ENCODE data around the gene DPPA2. TPM values are rescaled to one million over a fixed set of nuclear protein-coding genes. Genes with fewer than 3 reads are reported as not detected.
A peak's percentile ranks its signal among the peaks of the same experiment; 100 is the strongest.

DPPA2 gene
- total RNA-seq, 1 donor from 2014 or later: not detected

- peaks cover 2% of the 10 kb centered on the region for H3K36me3 Mint-ChIP-seq (ENCODE audit: low read depth)
- DNase-seq: no peak
- H3K27me3 Mint-ChIP-seq: peaks cover 23% of the 10 kb centered on the region
- intact Hi-C loops (cut with micrococcal nuclease): no loop called here
- no peaks in the 10 kb centered on the region for H3K9me3 Mint-ChIP-seq
- no peak overlapping the region for H3K4me3 Mint-ChIP-seq
- peaks cover 2% of the 10 kb centered on the region for H3K4me1 Mint-ChIP-seq
- no peak overlapping the region for H3K27ac Mint-ChIP-seq
These were observed 22.0 kb upstream of the DPPA2 start for GRCh38 chr3:109338322-109338721.

- no peak for DNase-seq
- H3K4me3 Mint-ChIP-seq: peak within 1 kb of the TSS; percentile 72
- H3K27ac Mint-ChIP-seq: no peak within 1 kb of the TSS
- intact Hi-C loops (cut with micrococcal nuclease): no loop called here
- H3K36me3 Mint-ChIP-seq (ENCODE audit: low read depth): peaks cover 2% of the 10 kb centered on the region
- H3K4me1 Mint-ChIP-seq: peaks cover 2% of the 10 kb centered on the region
- no peaks in the 10 kb centered on the region for H3K9me3 Mint-ChIP-seq
- peaks cover 23% of the 10 kb centered on the region for H3K27me3 Mint-ChIP-seq
These were observed 21.1 kb upstream of the DPPA2 start, which contains the start of gene DPPA4 for GRCh38 chr3:109337393-109337792. Gene DPPA4, minus strand, starts transcription at chr3:109337546. Its CDS starts 29 bp downstream, at chr3:109337517.

- Mint-ChIP-seq H3K27ac (no peak overlapping the region), H3K4me3 (peak overlapping the region; percentile 72), H3K9me3 (no peaks in the 10 kb centered on the region), H3K4me1 (peaks cover 2% of the 10 kb centered on the region), H3K36me3 (ENCODE audit: low read depth) (peaks cover 2% of the 10 kb centered on the region), H3K27me3 (peaks cover 23% of the 10 kb centered on the region)
- DNase-seq: peak; percentile 60
- intact Hi-C loops (cut with micrococcal nuclease): no loop called here
These were observed 20.1 kb upstream of the DPPA2 start for GRCh38 chr3:109336291-109336861.

GRCh38 chr3:109334572-109334971 is 18.3 kb upstream of the DPPA2 start:
- H3K27ac Mint-ChIP-seq: no peak overlapping the region
- intact Hi-C loops (cut with micrococcal nuclease): no loop called here

GRCh38 chr3:109331692-109332091 is 15.4 kb upstream of the DPPA2 start:
- peaks cover 2% of the 10 kb centered on the region for H3K4me1 Mint-ChIP-seq
- H3K36me3 Mint-ChIP-seq (ENCODE audit: low read depth): no peaks in the 10 kb centered on the region
- DNase-seq: no peak
- H3K9me3 Mint-ChIP-seq: no peaks in the 10 kb centered on the region
- peaks cover 8% of the 10 kb centered on the region for H3K27me3 Mint-ChIP-seq
- H3K4me3 Mint-ChIP-seq: no peak overlapping the region
- H3K27ac Mint-ChIP-seq: no peak overlapping the region
- intact Hi-C loops (cut with micrococcal nuclease): no loop called here

More at GRCh38 chr3:109334572-109334971, 18.3 kb upstream of the DPPA2 start:
- Mint-ChIP-seq H3K9me3 (no peaks in the 10 kb centered on the region), H3K36me3 (ENCODE audit: low read depth) (peaks cover 2% of the 10 kb centered on the region), H3K4me1 (peaks cover 2% of the 10 kb centered on the region), H3K27me3 (peaks cover 23% of the 10 kb centered on the region), H3K4me3 (no peak overlapping the region)
- no peak for DNase-seq

GRCh38 chr3:109330405-109330804 is 14.1 kb upstream of the DPPA2 start:
- H3K9me3 Mint-ChIP-seq: no peaks in the 10 kb centered on the region
- DNase-seq: no peak
- no peaks in the 10 kb centered on the region for H3K4me1 Mint-ChIP-seq
- no peaks in the 10 kb centered on the region for H3K27me3 Mint-ChIP-seq
- intact Hi-C loops (cut with micrococcal nuclease): no loop called here
- no peak overlapping the region for H3K4me3 Mint-ChIP-seq
- H3K36me3 Mint-ChIP-seq (ENCODE audit: low read depth): no peaks in the 10 kb centered on the region
- no peak overlapping the region for H3K27ac Mint-ChIP-seq

- intact Hi-C loops (cut with micrococcal nuclease): no loop called here
- no peak for DNase-seq
- H3K9me3 Mint-ChIP-seq: no peaks in the 10 kb centered on the region
- no peaks in the 10 kb centered on the region for H3K27me3 Mint-ChIP-seq
- no peaks in the 10 kb centered on the region for H3K4me1 Mint-ChIP-seq
- no peaks in the 10 kb centered on the region for H3K36me3 Mint-ChIP-seq (ENCODE audit: low read depth)
- no peak overlapping the region for H3K4me3 Mint-ChIP-seq
- no peak overlapping the region for H3K27ac Mint-ChIP-seq
These were observed 11.9 kb upstream of the DPPA2 start for GRCh38 chr3:109328202-109328601.

- Mint-ChIP-seq H3K4me1 (no peaks in the 10 kb centered on the region), H3K9me3 (no peaks in the 10 kb centered on the region), H3K27me3 (no peaks in the 10 kb centered on the region), H3K27ac (no peak overlapping the region), H3K4me3 (no peak overlapping the region), H3K36me3 (ENCODE audit: low read depth) (no peaks in the 10 kb centered on the region)
- intact Hi-C loops (cut with micrococcal nuclease): no loop called here
- no peak for DNase-seq
These were observed 9.3 kb upstream of the DPPA2 start for GRCh38 chr3:109325657-109326056.

GRCh38 chr3:109325109-109325508 is 8.8 kb upstream of the DPPA2 start:
- H3K27ac Mint-ChIP-seq: no peak overlapping the region
- no peaks in the 10 kb centered on the region for H3K27me3 Mint-ChIP-seq
- no peaks in the 10 kb centered on the region for H3K36me3 Mint-ChIP-seq (ENCODE audit: low read depth)
- intact Hi-C loops (cut with micrococcal nuclease): no loop called here
- no peaks in the 10 kb centered on the region for H3K4me1 Mint-ChIP-seq
- no peaks in the 10 kb centered on the region for H3K9me3 Mint-ChIP-seq
- no peak overlapping the region for H3K4me3 Mint-ChIP-seq
- no peak for DNase-seq

GRCh38 chr3:109313061-109313460 is 3.3 kb downstream of the DPPA2 start:
- Mint-ChIP-seq H3K36me3 (ENCODE audit: low read depth) (no peaks in the 10 kb centered on the region), H3K27me3 (no peaks in the 10 kb centered on the region), H3K4me1 (no peaks in the 10 kb centered on the region), H3K4me3 (no peak overlapping the region), H3K27ac (no peak overlapping the region), H3K9me3 (no peaks in the 10 kb centered on the region)
- intact Hi-C loops (cut with micrococcal nuclease): no loop called here
- DNase-seq: no peak

- Mint-ChIP-seq H3K4me1 (no peaks in the 10 kb centered on the region), H3K36me3 (ENCODE audit: low read depth) (no peaks in the 10 kb centered on the region), H3K27me3 (no peaks in the 10 kb centered on the region), H3K9me3 (no peaks in the 10 kb centered on the region), H3K27ac (no peak overlapping the region), H3K4me3 (no peak overlapping the region)
- intact Hi-C loops (cut with micrococcal nuclease): no loop called here
- DNase-seq: no peak
These were observed 18.8 kb downstream of the DPPA2 start for GRCh38 chr3:109297496-109297895.

GRCh38 chr3:109284071-109284470 is 32.2 kb downstream of the DPPA2 start:
- intact Hi-C loops (cut with micrococcal nuclease): no loop called here
- Mint-ChIP-seq H3K9me3 (no peaks in the 10 kb centered on the region), H3K36me3 (ENCODE audit: low read depth) (no peaks in the 10 kb centered on the region)

GRCh38 chr3:109278546-109278945 is 37.8 kb downstream of the DPPA2 start:
- Mint-ChIP-seq H3K9me3 (no peaks in the 10 kb centered on the region), H3K36me3 (ENCODE audit: low read depth) (no peaks in the 10 kb centered on the region), H3K4me3 (no peak overlapping the region), H3K4me1 (no peaks in the 10 kb centered on the region), H3K27ac (no peak overlapping the region), H3K27me3 (no peaks in the 10 kb centered on the region)
- DNase-seq: no peak
- intact Hi-C loops (cut with micrococcal nuclease): no loop called here

More at GRCh38 chr3:109284071-109284470, 32.2 kb downstream of the DPPA2 start:
- no peak overlapping the region for H3K4me3 Mint-ChIP-seq
- H3K27ac Mint-ChIP-seq: no peak overlapping the region
- H3K4me1 Mint-ChIP-seq: no peaks in the 10 kb centered on the region
- no peaks in the 10 kb centered on the region for H3K27me3 Mint-ChIP-seq
- no peak for DNase-seq

GRCh38 chr3:109278141-109278540 is 38.2 kb downstream of the DPPA2 start:
- H3K4me3 Mint-ChIP-seq: no peak overlapping the region
- no peak overlapping the region for H3K27ac Mint-ChIP-seq
- H3K4me1 Mint-ChIP-seq: no peaks in the 10 kb centered on the region
- no peaks in the 10 kb centered on the region for H3K36me3 Mint-ChIP-seq (ENCODE audit: low read depth)
- no peaks in the 10 kb centered on the region for H3K9me3 Mint-ChIP-seq
- intact Hi-C loops (cut with micrococcal nuclease): no loop called here
- DNase-seq: no peak
- H3K27me3 Mint-ChIP-seq: no peaks in the 10 kb centered on the region

- DNase-seq: peak; percentile 55
- H3K4me3 Mint-ChIP-seq: no peak overlapping the region
- H3K4me1 Mint-ChIP-seq: no peaks in the 10 kb centered on the region
These were observed 40.5 kb downstream of the DPPA2 start for GRCh38 chr3:109275702-109276293.

More at GRCh38 chr3:109275702-109276293, 40.5 kb downstream of the DPPA2 start:
- no peaks in the 10 kb centered on the region for H3K36me3 Mint-ChIP-seq (ENCODE audit: low read depth)
- H3K27ac Mint-ChIP-seq: no peak overlapping the region
- H3K27me3 Mint-ChIP-seq: no peaks in the 10 kb centered on the region
- no peaks in the 10 kb centered on the region for H3K9me3 Mint-ChIP-seq
- intact Hi-C loops (cut with micrococcal nuclease): no loop called here

Data from activated CD4-positive, alpha-beta T cell treated with anti-CD3 and anti-CD28 coated beads, Interleukin-2, amount 10 ng/mL, durations not matched to agents 24 days and 14 days (primary cell).